CD4-positive, alpha-beta T cell (primary cell): Measurements from ENCODE around the gene NPLOC4. TPM values are rescaled to one million over a fixed set of nuclear protein-coding genes. Genes with fewer than 3 reads are reported as not detected.

ENCODE experiments used
- ATAC-seq: fragments of 200-7000 bp; cut with Tn5 transposase; one replicate; pipeline ENCODE4 v1.10.0; 2022; ENCODE audit warnings: mild to moderate bottlenecking; ENCODE audit not compliant: poor library complexity
- CTCF ChIA-PET: fragments of 350-600 bp; sonication (Branson Sonifier 250); formaldehyde crosslinking; loops from one replicate; lab custom pipeline; 2021; ENCODE audit warnings: antibody characterized with exemption, inconsistent platforms; lab: Charles Lee
- POLR2A ChIA-PET: fragments of 350-600 bp; sonication (Branson Sonifier 250); formaldehyde crosslinking; loops from one replicate; lab custom pipeline; 2021; ENCODE audit warnings: antibody characterized with exemption, inconsistent platforms; lab: Charles Lee
- DNase-seq, 14 experiments: peaks; one replicate each; pipeline ENCODE4 v3.0.0-alpha.2; 2013 to 2020; ENCODE audit warnings: mixed read lengths in 2 of 14
- H3K27ac ChIP-seq, 2 donors: one replicate each; pipeline versions ENCODE4 v1.5.1 to v1.7.0; 2013; ENCODE audit warnings: low read length in 2 of 2, low read depth in 1 of 2, mild to moderate bottlenecking in 1 of 2
- H3K27me3 ChIP-seq, 2 experiments: 1 replicate in 1 of 2; 2 replicates in 1 of 2; pipeline versions ENCODE4 v1.6.1 to v1.7.0; 2013; ENCODE audit warnings: low read length in 2 of 2, control low read depth in 1 of 2, mild to moderate bottlenecking in 1 of 2, moderate library complexity in 1 of 2; ENCODE audit not compliant: insufficient read depth in 2 of 2, control insufficient read depth in 1 of 2
- H3K36me3 ChIP-seq: one replicate; pipeline ENCODE4 v1.6.1; 2013; ENCODE audit warnings: low read length, control low read depth; ENCODE audit not compliant: insufficient read depth
- H3K4me1 ChIP-seq: one replicate; pipeline ENCODE4 v1.6.1; 2013; ENCODE audit warnings: low read length, control low read depth; ENCODE audit not compliant: insufficient read depth
- H3K4me3 ChIP-seq: one replicate; pipeline ENCODE4 v1.5.1; 2013; ENCODE audit warnings: mild to moderate bottlenecking, low read length, moderate library complexity
- H3K9me3 ChIP-seq, 2 experiments: 1 replicate in 1 of 2; 2 replicates in 1 of 2; pipeline versions ENCODE4 v1.6.1 to v1.7.0; 2013; ENCODE audit warnings: low read length in 2 of 2, mild to moderate bottlenecking in 2 of 2, control low read depth in 1 of 2, moderate library complexity in 1 of 2; ENCODE audit not compliant: control insufficient read depth in 1 of 2, insufficient read depth in 1 of 2
- H3K27ac Mint-ChIP-seq: one replicate; pipeline ENCODE4 v1.8.0; 2020; ENCODE audit warnings: mixed read lengths
- H3K27me3 Mint-ChIP-seq: one replicate; pipeline ENCODE4 v1.8.0; 2021; ENCODE audit warnings: mixed read lengths
- H3K36me3 Mint-ChIP-seq: one replicate; pipeline ENCODE4 v1.8.0; 2021; ENCODE audit warnings: low read depth, mixed read lengths
- H3K4me1 Mint-ChIP-seq: one replicate; pipeline ENCODE4 v1.8.0; 2021; ENCODE audit warnings: low read depth, mixed read lengths
- H3K4me3 Mint-ChIP-seq: one replicate; pipeline ENCODE4 v1.8.0; 2020; ENCODE audit warnings: mild to moderate bottlenecking, mixed read lengths
- H3K9me3 Mint-ChIP-seq: one replicate; pipeline ENCODE4 v1.8.0; 2020; ENCODE audit warnings: mixed read lengths
- CTCF ChIP-seq: fragments of 200-600 bp; IDR thresholded peaks from one replicate; pipeline ENCODE4 v1.8.0; 2022; ENCODE audit warnings: antibody characterized with exemption, mild to moderate bottlenecking
- intact Hi-C, 2 experiments: fragments of 100-400 bp; cut with DNase I in 1 of 2; cut with micrococcal nuclease in 1 of 2; formaldehyde crosslinking; loops; one replicate each; pipeline versions ENCODE4 v1.15.1 to v1.9.0; 2023 to 2025; cut with DNase I, micrococcal nuclease
- total RNA-seq, 174 experiments: library from RNA in 2 of 174; stranded (reverse) in 2 of 174; gene quantifications; one replicate each; pipeline ENCODE4 v1.2.3 and lab custom pipeline; 2021 to 2026

NPLOC4 gene
- total RNA-seq, 2 experiments from 2014 or later: 61.0 to 62.4 TPM

- H3K27me3 ChIP-seq: peaks cover 27 to 33% of the 10 kb centered on the region in 2 experiments
- peaks cover 9% of the 10 kb centered on the region for H3K4me1 ChIP-seq
- H3K4me3 ChIP-seq: no peak overlapping the region
- DNase-seq: no peak
- CTCF ChIA-PET: no interaction called here
- POLR2A ChIA-PET: no interaction called here
- no peaks in the 10 kb centered on the region for H3K9me3 Mint-ChIP-seq
- H3K4me3 Mint-ChIP-seq: no peak overlapping the region
- peaks cover 31% of the 10 kb centered on the region for H3K36me3 ChIP-seq
- H3K27me3 Mint-ChIP-seq: peaks cover 19% of the 10 kb centered on the region
- H3K27ac ChIP-seq: no peak overlapping the region
- H3K9me3 ChIP-seq: peaks cover 0 to 19% of the 10 kb centered on the region in 2 experiments
- intact Hi-C loops: no loop called here
- no peak for TF ChIP-seq CTCF
- ATAC-seq: no peak
- peaks cover 15% of the 10 kb centered on the region for H3K36me3 Mint-ChIP-seq
- H3K4me1 Mint-ChIP-seq: no peaks in the 10 kb centered on the region
- H3K27ac Mint-ChIP-seq: no peak overlapping the region
Observed at GRCh38 chr17:81539571-81539900, 97.4 kb downstream of the NPLOC4 start.

GRCh38 chr17:81538651-81539570 lies 98.0 kb downstream of the NPLOC4 start:
- intact Hi-C loops: no loop called here
- H3K36me3 Mint-ChIP-seq: peaks cover 15% of the 10 kb centered on the region
- DNase-seq (no peak), ATAC-seq (no peak)
- ChIA-PET CTCF (interaction anchor here (1.7 kb wide), 1 partner anchor 20 kb away, joined by 8 read pairs; no protein-coding TSS in a partner anchor), POLR2A (no interaction called here)
- no peaks in the 10 kb centered on the region for H3K9me3 Mint-ChIP-seq
- Histone ChIP-seq H3K27ac (no peak overlapping the region), H3K4me3 (no peak overlapping the region), H3K27me3 (peaks cover 33 to 40% of the 10 kb centered on the region in 2 experiments), H3K9me3 (peaks cover 0 to 25% of the 10 kb centered on the region in 2 experiments), H3K36me3 (peaks cover 27% of the 10 kb centered on the region), H3K4me1 (peaks cover 9% of the 10 kb centered on the region)
- no peak overlapping the region for H3K27ac Mint-ChIP-seq
- H3K4me1 Mint-ChIP-seq: no peaks in the 10 kb centered on the region
- H3K4me3 Mint-ChIP-seq: no peak overlapping the region
- H3K27me3 Mint-ChIP-seq: peaks cover 23% of the 10 kb centered on the region
- TF ChIP-seq CTCF: no peak

GRCh38 chr17:81537856-81538555 lies 98.9 kb downstream of the NPLOC4 start:
- peaks cover 9% of the 10 kb centered on the region for H3K4me1 ChIP-seq
- H3K36me3 ChIP-seq: peaks cover 21% of the 10 kb centered on the region
- no peak overlapping the region for H3K4me3 ChIP-seq
- CTCF ChIA-PET: interaction anchor here (0.7 to 1.7 kb wide), 2 partner anchors 20 to 283 kb away, joined by 3 to 8 read pairs; no protein-coding TSS in a partner anchor
- peaks cover 32% of the 10 kb centered on the region for H3K27me3 Mint-ChIP-seq
- H3K9me3 Mint-ChIP-seq: no peaks in the 10 kb centered on the region
- intact Hi-C loops: loop anchor here in 1 of 2 experiments (1.0 kb wide), 1 partner anchor 285 kb away; no protein-coding TSS in a partner anchor
- ATAC-seq: no peak
- H3K27ac Mint-ChIP-seq: no peak overlapping the region
- H3K27ac ChIP-seq: no peak overlapping the region
- DNase-seq: no peak
- H3K9me3 ChIP-seq: peaks cover 0 to 26% of the 10 kb centered on the region in 2 experiments
- TF ChIP-seq CTCF: no peak
- POLR2A ChIA-PET: no interaction called here
- no peaks in the 10 kb centered on the region for H3K4me1 Mint-ChIP-seq
- H3K36me3 Mint-ChIP-seq: peaks cover 14% of the 10 kb centered on the region
- H3K4me3 Mint-ChIP-seq: no peak overlapping the region
- H3K27me3 ChIP-seq: peaks cover 34 to 47% of the 10 kb centered on the region in 2 experiments
